ENCODE measurements around the gene PLEKHG1. TPM values are rescaled to one million over a fixed set of nuclear protein-coding genes. Genes with fewer than 3 reads are reported as not detected.

The PLEKHG1 gene
- total RNA-seq, 1 donor from 2014 or later = 78.9 TPM

- no peak for DNase-seq (ENCODE audit: low spot score)
These were observed 20.6 kb downstream of the PLEKHG1 start for GRCh38 chr6:150620244-150620643.

- DNase-seq (ENCODE audit: low spot score) = no peak
These were observed 21.1 kb downstream of the PLEKHG1 start for GRCh38 chr6:150620763-150621162.

GRCh38 chr6:150622476-150622875 is 22.8 kb downstream of the PLEKHG1 start:
- DNase-seq (ENCODE audit: low spot score) = no peak

DNA sequence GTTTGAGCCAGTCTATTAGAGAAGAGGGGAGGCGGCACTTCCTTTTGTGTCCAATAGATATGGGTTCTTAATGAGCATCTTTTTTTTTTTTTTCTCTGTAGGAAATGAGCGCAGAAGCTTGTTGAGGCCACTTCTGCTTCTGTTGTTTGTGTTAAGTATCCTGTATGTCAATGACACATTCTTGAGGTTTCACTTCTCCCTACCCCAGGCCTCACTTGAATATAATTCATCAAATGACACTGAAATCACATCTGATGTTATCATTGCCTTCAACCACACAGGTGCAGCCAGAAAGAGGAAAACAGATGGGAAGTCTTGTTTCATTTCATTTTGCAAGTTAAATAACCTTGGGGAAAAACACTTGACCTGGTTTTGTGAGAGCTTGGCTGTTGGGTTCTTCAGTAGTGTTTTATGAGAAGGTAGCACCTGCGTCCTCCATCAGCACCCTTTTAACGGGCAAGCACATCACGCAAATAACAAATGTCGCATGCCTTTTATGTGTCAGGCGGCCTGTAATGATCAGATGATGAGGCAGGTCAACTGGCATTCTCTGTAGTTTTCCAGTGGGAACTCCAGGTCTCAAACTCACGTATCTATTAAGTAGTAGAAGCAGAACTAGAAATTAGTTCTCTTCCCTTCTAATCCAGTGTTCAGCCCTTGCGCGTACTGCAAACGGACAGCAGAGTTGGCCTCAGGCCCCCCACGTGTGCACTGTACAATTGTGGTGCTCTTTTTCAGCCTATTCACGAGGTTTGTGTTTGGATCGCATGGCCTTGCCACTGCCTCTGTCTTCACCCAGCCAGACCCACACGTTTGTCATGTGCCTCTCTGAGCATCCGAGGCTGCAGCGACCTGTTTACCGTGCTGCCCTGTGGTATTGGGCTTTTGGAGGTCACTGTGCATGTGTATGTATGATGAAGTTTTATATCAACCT is 23.5 kb downstream of the PLEKHG1 start:
- no peak for DNase-seq (ENCODE audit: low spot score)

GRCh38 chr6:150624191-150624590 is 24.5 kb downstream of the PLEKHG1 start:
- DNase-seq (ENCODE audit: low spot score) = no peak

DNA sequence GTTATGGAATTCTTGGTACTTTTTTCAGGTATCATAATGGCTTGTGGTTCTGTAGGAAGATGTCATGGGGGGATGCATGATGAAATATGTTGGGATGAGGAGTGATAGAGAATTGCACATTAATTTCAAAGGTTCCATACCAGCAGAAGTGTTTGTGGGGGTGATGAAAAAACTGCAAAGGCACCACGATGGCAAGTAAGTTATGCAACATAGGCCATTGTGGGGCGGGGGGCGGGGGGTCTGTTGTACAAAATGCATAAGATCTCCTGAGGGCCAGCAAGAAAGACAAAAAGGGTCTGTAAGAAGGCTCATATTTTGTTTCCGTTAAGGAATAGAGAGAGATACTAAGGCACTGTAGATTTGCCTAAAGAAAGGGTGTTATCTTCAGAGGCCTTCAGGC is 26.2 kb downstream of the PLEKHG1 start:
- no peak for DNase-seq (ENCODE audit: low spot score)

DNA sequence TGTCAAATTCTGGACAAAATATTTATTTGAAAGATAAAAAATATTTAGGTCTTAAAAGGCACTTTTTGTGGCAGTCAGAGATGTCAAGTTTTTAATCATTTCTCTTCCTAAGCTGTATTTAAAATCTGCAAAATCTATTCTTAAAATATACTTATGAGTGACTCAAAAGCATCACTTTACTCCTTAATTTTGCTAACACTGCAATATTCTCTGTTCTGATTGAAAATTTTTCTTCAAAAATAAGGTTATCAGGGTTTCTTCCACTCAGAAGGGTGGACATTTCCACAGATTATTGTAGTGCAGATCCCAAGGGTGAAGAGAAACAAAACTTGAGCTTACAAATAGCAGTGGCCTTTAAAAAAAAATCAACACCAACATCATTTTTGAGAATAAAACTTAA is 27.5 kb downstream of the PLEKHG1 start:
- DNase-seq (ENCODE audit: low spot score) = no peak

GRCh38 chr6:150627585-150628025 is 27.9 kb downstream of the PLEKHG1 start:
- no peak for DNase-seq (ENCODE audit: low spot score)

GRCh38 chr6:150628908-150629307 is 29.2 kb downstream of the PLEKHG1 start:
- DNase-seq (ENCODE audit: low spot score) = no peak

- DNase-seq (ENCODE audit: low spot score) = no peak
These were observed 31.7 kb downstream of the PLEKHG1 start for GRCh38 chr6:150631283-150631983.

DNA sequence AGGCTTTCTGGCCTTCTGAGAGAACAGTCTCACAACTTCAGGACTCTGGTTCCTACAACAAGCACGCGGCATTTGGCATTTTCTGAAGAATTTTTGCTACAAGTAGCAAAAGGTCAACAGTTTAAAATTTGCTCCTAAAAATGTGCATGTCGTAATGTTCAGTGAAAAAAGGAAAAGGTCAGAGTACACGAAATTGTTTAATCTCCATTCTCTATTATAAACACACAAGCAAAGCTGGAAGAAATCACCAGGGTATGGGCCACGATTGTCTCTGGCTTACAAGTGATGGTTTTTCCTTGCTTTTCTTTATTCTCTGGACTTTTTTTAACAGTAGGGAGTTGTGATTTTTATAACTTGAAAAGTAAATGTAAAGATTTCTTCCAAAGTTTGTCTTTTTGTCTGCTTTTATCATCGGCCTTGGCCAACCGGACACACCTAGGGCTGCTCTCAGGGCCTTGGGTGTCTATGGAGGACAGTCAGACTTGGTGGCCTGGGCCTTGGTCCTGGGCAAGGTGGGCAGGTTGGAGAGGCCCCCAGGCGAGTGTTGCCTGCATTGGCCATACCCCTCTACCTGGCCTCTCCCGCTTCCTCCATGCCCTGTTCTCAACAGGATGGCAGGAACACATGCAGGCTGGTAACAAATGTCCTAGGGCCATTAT is 32.4 kb downstream of the PLEKHG1 start:
- no peak for DNase-seq (ENCODE audit: low spot score)

DNA sequence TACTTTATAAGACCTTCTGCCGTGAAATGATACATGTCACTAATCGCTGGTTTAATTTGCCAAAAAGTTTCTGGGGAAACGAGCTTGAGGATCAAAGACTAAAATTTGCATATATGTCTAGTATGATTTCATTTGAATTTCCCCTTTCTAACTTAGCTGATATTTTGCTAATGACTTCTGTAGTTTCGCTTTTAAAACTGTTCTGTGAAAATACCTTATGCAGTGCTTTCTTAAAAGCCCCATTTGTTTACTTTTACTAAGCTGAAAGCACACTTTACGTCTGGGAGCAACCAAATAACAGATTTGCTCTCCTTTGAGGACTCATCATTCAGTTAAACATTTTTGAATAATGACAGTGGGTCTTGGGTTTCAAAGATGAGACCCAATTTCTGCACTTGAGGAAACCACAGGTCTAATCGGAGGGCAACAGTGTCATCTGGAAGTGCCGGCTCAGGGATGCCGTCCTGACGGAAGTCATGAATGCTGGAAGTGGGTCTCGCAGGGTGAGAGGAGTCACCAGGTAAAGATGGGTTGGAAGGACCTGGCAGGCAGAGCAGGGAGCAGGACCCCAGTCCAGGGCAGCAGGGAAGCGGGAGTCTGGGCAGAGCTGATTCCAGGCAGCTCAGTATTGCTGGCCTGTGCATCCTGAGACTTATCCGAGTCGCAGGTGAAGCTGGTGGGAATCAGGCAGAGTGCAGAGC is 33.2 kb downstream of the PLEKHG1 start:
- no peak for DNase-seq (ENCODE audit: low spot score)

- no peak for DNase-seq (ENCODE audit: low spot score)
These were observed 33.8 kb downstream of the PLEKHG1 start for GRCh38 chr6:150633486-150633834.

- DNase-seq (ENCODE audit: low spot score) = no peak
These were observed 34.7 kb downstream of the PLEKHG1 start for GRCh38 chr6:150634176-150634963.

DNA sequence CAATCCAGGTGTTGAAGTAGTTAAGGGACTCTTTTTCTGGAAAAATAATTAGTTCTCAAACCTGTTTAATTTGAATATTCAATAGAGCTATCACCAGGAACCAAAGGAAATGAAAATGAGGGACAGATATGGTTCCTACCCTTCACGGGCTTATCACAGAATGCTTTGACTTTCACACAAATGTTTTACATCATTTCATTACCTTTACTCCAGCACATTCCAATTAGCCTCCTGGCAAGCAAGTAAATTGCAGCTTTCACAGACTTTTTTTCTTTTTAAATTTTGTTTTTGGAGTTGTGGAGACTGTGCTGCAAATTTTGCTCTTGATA is 35.2 kb downstream of the PLEKHG1 start:
- no peak for DNase-seq (ENCODE audit: low spot score)

DNA sequence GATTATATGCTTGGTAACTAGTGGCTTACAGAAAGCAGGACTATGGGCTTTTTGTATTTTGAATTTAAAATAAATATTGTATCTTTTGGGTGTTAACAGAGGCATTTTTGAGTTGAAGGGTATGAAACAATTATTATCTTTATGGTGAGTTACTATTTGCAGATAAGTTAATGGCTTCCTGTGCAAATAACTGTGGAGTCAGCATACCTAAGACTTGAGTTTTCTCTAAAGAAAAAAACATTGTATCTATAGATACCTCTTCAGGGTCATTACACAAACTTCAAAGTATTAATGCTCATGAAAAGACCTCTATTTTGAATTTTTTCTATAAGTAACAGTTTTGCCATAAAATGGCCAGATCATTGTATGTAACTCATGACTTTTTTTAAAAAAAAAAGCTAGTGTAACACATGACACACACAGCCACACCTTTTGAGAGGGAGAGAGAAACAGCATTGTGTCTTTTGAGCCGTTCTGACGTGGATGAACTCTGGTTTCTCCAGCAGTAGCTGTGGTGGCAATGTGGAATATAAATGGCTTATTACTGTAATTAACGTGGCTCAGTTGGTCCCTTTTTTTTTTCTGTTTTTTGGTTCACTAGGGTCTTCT is 36.3 kb downstream of the PLEKHG1 start:
- DNase-seq (ENCODE audit: low spot score) = no peak

DNA sequence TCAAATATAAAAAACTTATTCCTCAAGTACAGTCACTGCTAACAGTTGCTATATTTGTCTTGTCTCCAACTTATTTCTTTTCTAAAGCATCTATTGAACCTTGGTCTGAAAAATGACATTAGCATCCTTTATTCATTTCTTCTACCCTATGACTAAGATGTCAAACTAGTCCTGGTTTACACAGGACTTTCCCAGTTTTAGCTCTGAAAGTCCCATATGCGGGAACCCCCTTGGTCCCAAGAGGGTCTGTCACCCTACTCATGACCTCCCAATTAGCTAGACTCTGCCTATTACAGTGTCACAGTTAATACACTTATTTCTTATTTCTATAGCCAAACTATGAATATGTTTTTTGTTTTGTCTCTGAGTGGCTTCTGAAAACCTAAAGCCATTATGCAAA is 37.1 kb downstream of the PLEKHG1 start:
- no peak for DNase-seq (ENCODE audit: low spot score)

GRCh38 chr6:150637266-150637665 is 37.6 kb downstream of the PLEKHG1 start:
- DNase-seq (ENCODE audit: low spot score) = no peak

GRCh38 chr6:150638267-150638666 is 38.6 kb downstream of the PLEKHG1 start:
- DNase-seq (ENCODE audit: low spot score) = no peak

- DNase-seq (ENCODE audit: low spot score) = no peak
These were observed 39.1 kb downstream of the PLEKHG1 start for GRCh38 chr6:150638765-150639164.

DNA sequence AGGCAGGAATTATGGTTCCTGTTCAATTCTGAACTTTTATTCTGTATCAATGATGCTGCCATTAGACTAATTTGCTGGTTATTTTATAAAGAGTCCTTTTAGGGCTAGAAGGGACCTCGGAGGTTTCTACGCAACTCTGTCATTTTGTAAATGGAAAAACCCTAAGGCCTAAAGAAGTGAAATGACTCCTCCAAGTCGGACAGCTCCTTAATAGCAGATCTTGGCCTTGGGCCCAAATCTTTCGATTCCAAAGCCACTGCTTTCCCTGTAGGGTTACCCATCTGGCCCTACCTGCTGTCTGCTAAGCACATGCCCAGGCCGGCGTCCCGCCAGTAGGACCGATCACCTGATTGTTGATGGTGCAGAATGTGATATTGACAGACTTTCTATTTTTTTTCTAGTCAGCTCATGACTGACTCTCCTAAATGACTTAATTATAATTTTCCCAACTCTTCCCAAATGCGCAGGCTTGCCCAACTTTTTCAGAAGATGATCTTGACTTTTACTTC is 40.2 kb downstream of the PLEKHG1 start:
- no peak for DNase-seq (ENCODE audit: low spot score)
